GM18498 (cell line): ENCODE measurements around the gene TOR1AIP2.
"Not testable (repeated sequence)": the region's sequence is repeated elsewhere in the genome, so short reads cannot be mapped to it uniquely, and the experiment has no call there.

Experiments
- ATAC-seq: cut with Tn5 transposase; IDR thresholded peaks from one replicate; pipeline ENCODE4 v1.9.1; 2021; ENCODE audit warnings: mild to moderate bottlenecking, moderate library complexity; ENCODE audit not compliant: unreplicated experiment

Gene TOR1AIP2

GRCh38 chr1:179876300-179876715 lies 1.3 kb downstream of the TOR1AIP2 start:
- no peak for ATAC-seq

- ATAC-seq = no peak
These were observed 1.9 kb downstream of the TOR1AIP2 start for GRCh38 chr1:179875596-179876299.

GRCh38 chr1:179873438-179873851 lies 4.2 kb downstream of the TOR1AIP2 start:
- ATAC-seq = no peak

- no peak for ATAC-seq
These were observed 5.0 kb downstream of the TOR1AIP2 start for GRCh38 chr1:179872558-179872957.

GRCh38 chr1:179871940-179872339 lies 5.7 kb downstream of the TOR1AIP2 start:
- no peak for ATAC-seq

- no peak for ATAC-seq
These were observed 6.7 kb downstream of the TOR1AIP2 start for GRCh38 chr1:179870870-179871269.

GRCh38 chr1:179867493-179868330 lies 9.9 kb downstream of the TOR1AIP2 start:
- peak; percentile 73 for ATAC-seq

GRCh38 chr1:179866616-179867015 lies 11.0 kb downstream of the TOR1AIP2 start:
- ATAC-seq = no peak

GRCh38 chr1:179865377-179865776 lies 12.2 kb downstream of the TOR1AIP2 start:
- ATAC-seq = no peak

GRCh38 chr1:179860652-179861051 lies 17.0 kb downstream of the TOR1AIP2 start:
- no peak for ATAC-seq

GRCh38 chr1:179857009-179857408 lies 20.6 kb downstream of the TOR1AIP2 start:
- ATAC-seq = no peak

GRCh38 chr1:179856296-179856695 lies 21.3 kb downstream of the TOR1AIP2 start:
- ATAC-seq = no peak

- ATAC-seq = not testable (repeated sequence)
These were observed 21.8 kb downstream of the TOR1AIP2 start for GRCh38 chr1:179855831-179856230.

GRCh38 chr1:179853102-179853501 lies 24.5 kb downstream of the TOR1AIP2 start:
- ATAC-seq = no peak

GRCh38 chr1:179848233-179848632 lies 29.4 kb downstream of the TOR1AIP2 start:
- no peak for ATAC-seq

- ATAC-seq = no peak
These were observed 37.5 kb downstream of the TOR1AIP2 start for GRCh38 chr1:179840107-179840506.

GRCh38 chr1:179836686-179837445 lies 40.7 kb downstream of the TOR1AIP2 start:
- not testable (repeated sequence) for ATAC-seq

- ATAC-seq = no peak
These were observed 45.5 kb downstream of the TOR1AIP2 start for GRCh38 chr1:179831852-179832699.

- ATAC-seq = no peak
These were observed 46.4 kb downstream of the TOR1AIP2 start for GRCh38 chr1:179831225-179831624.

- no peak for ATAC-seq
These were observed 49.0 kb downstream of the TOR1AIP2 start for GRCh38 chr1:179828554-179829110.
